HG02938 (cell line): ENCODE results near the gene KRTAP2-3.
"Not testable (repeated sequence)": the region's sequence is repeated elsewhere in the genome, so short reads cannot be mapped to it uniquely, and the experiment has no call there.

ENCODE experiments used
- ATAC-seq: cut with Tn5 transposase; IDR thresholded peaks from one replicate; pipeline ENCODE4 v1.9.1; 2021; ENCODE audit warnings: mild to moderate bottlenecking, moderate library complexity; ENCODE audit not compliant: unreplicated experiment

KRTAP2-3 gene

GRCh38 chr17:41037853-41038350, 22.0 kb downstream of the KRTAP2-3 start:
- no peak for ATAC-seq

- not testable (repeated sequence) for ATAC-seq
Observed at GRCh38 chr17:41034346-41034935, 25.5 kb downstream of the KRTAP2-3 start, which contains the start of gene KRTAP1-3. KRTAP1-3 (minus strand) TSS chr17:41034874; CDS start chr17:41034821, 53 bp downstream.

GRCh38 chr17:41029633-41030245, 30.2 kb downstream of the KRTAP2-3 start, which contains the start of gene KRTAP1-4:
KRTAP1-4 (minus strand) TSS chr17:41030195; CDS start chr17:41030078, 117 bp downstream.
- ATAC-seq = no peak

- no peak for ATAC-seq
Observed at GRCh38 chr17:41026715-41027471, 33.0 kb downstream of the KRTAP2-3 start, which contains the start of gene KRTAP1-5. KRTAP1-5 (minus strand) TSS chr17:41027208; CDS start chr17:41027155, 53 bp downstream.

GRCh38 chr17:41024697-41025096, 35.2 kb downstream of the KRTAP2-3 start:
- no peak for ATAC-seq

- ATAC-seq = no peak
Observed at GRCh38 chr17:41020336-41020735, 39.6 kb downstream of the KRTAP2-3 start.

- ATAC-seq = no peak
Observed at GRCh38 chr17:41019415-41019814, 40.5 kb downstream of the KRTAP2-3 start.

- no peak for ATAC-seq
Observed at GRCh38 chr17:41018541-41018940, 41.4 kb downstream of the KRTAP2-3 start.

- no peak for ATAC-seq
Observed at GRCh38 chr17:41016578-41017215, 43.2 kb downstream of the KRTAP2-3 start.

GRCh38 chr17:41015454-41015853, 44.5 kb downstream of the KRTAP2-3 start:
- ATAC-seq = no peak

GRCh38 chr17:41013606-41014005, 46.3 kb downstream of the KRTAP2-3 start:
- no peak for ATAC-seq

GRCh38 chr17:41013181-41013580, 46.7 kb downstream of the KRTAP2-3 start:
- no peak for ATAC-seq

GRCh38 chr17:41012326-41013120, 47.4 kb downstream of the KRTAP2-3 start:
- ATAC-seq = no peak

GRCh38 chr17:41010441-41010840, 49.5 kb downstream of the KRTAP2-3 start:
- ATAC-seq = no peak

- no peak for ATAC-seq
Observed at GRCh38 chr17:41009936-41010335, 50.0 kb downstream of the KRTAP2-3 start.

- no peak for ATAC-seq
Observed at GRCh38 chr17:41009301-41009760, 50.6 kb downstream of the KRTAP2-3 start.
